ENCODE measurements around the gene ELFN2.

DNA sequence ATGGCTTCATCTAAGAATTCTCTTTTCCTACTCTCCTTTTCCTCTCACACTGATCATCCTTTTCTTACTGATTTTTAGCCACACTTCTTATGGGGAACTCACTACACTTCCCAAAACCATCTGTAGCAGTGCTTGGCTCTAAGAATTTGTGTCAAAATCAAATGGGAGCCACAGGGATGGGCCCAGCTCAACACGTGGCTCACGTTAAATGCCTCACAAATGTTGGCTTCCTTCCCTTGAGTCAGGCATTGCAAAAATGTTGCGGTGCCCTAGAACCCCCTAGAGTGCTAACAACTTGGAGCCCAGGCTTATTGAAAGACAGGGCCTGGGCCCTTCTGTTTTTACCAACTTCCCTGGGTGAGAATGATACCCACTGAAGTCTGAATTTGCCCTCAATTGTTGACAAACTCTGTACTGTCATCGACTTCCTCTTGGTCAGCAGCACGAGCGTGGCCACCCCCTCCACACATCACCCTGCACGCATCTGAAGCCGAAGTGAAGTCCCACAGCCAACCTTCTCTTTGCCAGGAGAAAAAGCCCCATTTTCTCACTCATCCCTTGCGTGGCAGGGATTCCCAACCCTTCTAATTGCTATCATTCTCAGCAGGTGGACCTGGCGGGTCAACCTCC lies 69.7 kb downstream of the ELFN2 start:
- TF ChIP-seq TAF1 (IDR thresholded peaks at IDR 0.05; ENCODE audit: low read depth), result no peak
- TF ChIP-seq RAD21 (IDR thresholded peaks at IDR 0.05; ENCODE audit: low read depth), result no peak
- TF ChIP-seq YY1 (IDR thresholded peaks at IDR 0.05; ENCODE audit: low read depth), result no peak
- TF ChIP-seq TEAD4 (IDR thresholded peaks at IDR 0.05), result no peak
- TF ChIP-seq, protein P1, sequence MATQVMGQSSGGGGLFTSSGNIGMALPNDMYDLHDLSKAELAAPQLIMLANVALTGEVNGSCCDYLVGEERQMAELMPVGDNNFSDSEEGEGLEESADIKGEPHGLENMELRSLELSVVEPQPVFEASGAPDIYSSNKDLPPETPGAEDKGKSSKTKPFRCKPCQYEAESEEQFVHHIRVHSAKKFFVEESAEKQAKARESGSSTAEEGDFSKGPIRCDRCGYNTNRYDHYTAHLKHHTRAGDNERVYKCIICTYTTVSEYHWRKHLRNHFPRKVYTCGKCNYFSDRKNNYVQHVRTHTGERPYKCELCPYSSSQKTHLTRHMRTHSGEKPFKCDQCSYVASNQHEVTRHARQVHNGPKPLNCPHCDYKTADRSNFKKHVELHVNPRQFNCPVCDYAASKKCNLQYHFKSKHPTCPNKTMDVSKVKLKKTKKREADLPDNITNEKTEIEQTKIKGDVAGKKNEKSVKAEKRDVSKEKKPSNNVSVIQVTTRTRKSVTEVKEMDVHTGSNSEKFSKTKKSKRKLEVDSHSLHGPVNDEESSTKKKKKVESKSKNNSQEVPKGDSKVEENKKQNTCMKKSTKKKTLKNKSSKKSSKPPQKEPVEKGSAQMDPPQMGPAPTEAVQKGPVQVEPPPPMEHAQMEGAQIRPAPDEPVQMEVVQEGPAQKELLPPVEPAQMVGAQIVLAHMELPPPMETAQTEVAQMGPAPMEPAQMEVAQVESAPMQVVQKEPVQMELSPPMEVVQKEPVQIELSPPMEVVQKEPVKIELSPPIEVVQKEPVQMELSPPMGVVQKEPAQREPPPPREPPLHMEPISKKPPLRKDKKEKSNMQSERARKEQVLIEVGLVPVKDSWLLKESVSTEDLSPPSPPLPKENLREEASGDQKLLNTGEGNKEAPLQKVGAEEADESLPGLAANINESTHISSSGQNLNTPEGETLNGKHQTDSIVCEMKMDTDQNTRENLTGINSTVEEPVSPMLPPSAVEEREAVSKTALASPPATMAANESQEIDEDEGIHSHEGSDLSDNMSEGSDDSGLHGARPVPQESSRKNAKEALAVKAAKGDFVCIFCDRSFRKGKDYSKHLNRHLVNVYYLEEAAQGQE (IDR thresholded peaks at IDR 0.05; ENCODE audit: low read depth), result no peak
- no peak for TF ChIP-seq EGR1 (IDR thresholded peaks at IDR 0.05)

Data from Ishikawa (cell line).